Ovary (tissue), 9 donors: ENCODE results near the gene COL5A3. TPM values are rescaled to one million over a fixed set of nuclear protein-coding genes. Genes with fewer than 3 reads are reported as not detected.

Source experiments
- DNase-seq, 5 donors: peaks; one replicate each; pipeline ENCODE4 v3.0.0-alpha.2; 2019 to 2020
- H3K27ac ChIP-seq, 2 donors: fragments of 200-600 bp; one replicate each; pipeline versions ENCODE4 v1.5.1 to v1.8.0; 2019 to 2022
- H3K27me3 ChIP-seq: fragments of 200-600 bp; one replicate; pipeline ENCODE4 v1.8.0; 2022
- H3K36me3 ChIP-seq: fragments of 200-600 bp; sonication (generic); one replicate; pipeline ENCODE4 v1.5.1; 2019
- H3K4me1 ChIP-seq: one replicate; pipeline ENCODE4 v1.8.1; 2013; ENCODE audit warnings: mild to moderate bottlenecking, moderate library complexity; ENCODE audit not compliant: insufficient read depth
- H3K4me3 ChIP-seq: fragments of 200-600 bp; sonication (generic); one replicate; pipeline ENCODE4 v1.5.1; 2017
- H3K9me3 ChIP-seq, 2 donors: fragments of 200-600 bp in 1 of 2; sonication (generic) in 1 of 2; one replicate each; pipeline versions ENCODE4 v1.5.1 to v1.8.1; 2013 to 2019; ENCODE audit warnings: mild to moderate bottlenecking in 1 of 2, moderate library complexity in 1 of 2
- EP300 ChIP-seq: sonication (generic); formaldehyde crosslinking; IDR thresholded peaks from one replicate; pipeline ENCODE4 v1.6.1; 2017; ENCODE audit warnings: antibody characterized with exemption
- POLR2A ChIP-seq: fragments of 450-650 bp; IDR thresholded peaks from one replicate; pipeline ENCODE4 v1.6.1; 2017; ENCODE audit warnings: antibody characterized with exemption, mild to moderate bottlenecking, moderate library complexity
- WGBS, 3 donors: extraction: QIAGEN DNeasy Blood & Tissue Kit in 1 of 3; methylation state at CpG; one replicate each; pipeline versions ENCODE4 v1.1.5 to v1.1.7; 2013 to 2017; 5-methylcytosine and 5-hydroxymethylcytosine counted together
- intact Hi-C, 4 donors: fragments of 100-400 bp; cut with DNase I; formaldehyde crosslinking; loops; one replicate each; pipeline versions ENCODE4 v1.11.0 to v1.15.1; 2022 to 2023
- polyA plus RNA-seq, 2 donors: library from polyadenylated mRNA; stranded (reverse); fragments of 200-250 nt in 1 of 2; fragments of 350-450 nt in 1 of 2; fragmentation: Illumina TruSeq in 1 of 2; extraction: RNeasy Lipid Tissue Mini Kit (QIAGEN cat#74804) in 1 of 2; gene quantifications; one replicate each; pipeline ENCODE4 v1.2.3, GENCODE V29; 2013 to 2014
- total RNA-seq, 7 donors: library from RNA; depleted of rRNA in 2 of 7; stranded (reverse); fragments of >200 nt in 2 of 7; fragmentation: NEBNext Ultra II Directional in 3 of 7; extraction: Animal tissue kit (Norgen Biotek cat#: 25700) in 3 of 7; gene quantifications; one replicate each; pipeline versions ENCODE4 v1.1.0 to v1.2.4, GENCODE V29; 2016 to 2023
- TF ChIP-seq, protein P1 (sequence below), 3 donors: fragments of 450-650 bp in 2 of 3; fragments of 200-600 bp in 1 of 3; IDR thresholded peaks; one replicate each; pipeline versions ENCODE4 v1.5.1 to v1.8.0; 2016 to 2022; ENCODE audit warnings: antibody characterized with exemption in 3 of 3, mild to moderate bottlenecking in 1 of 3
- donor health status: DM: no; HTN: no; CAD: no; lungs with moderate emphysema.
- donor health status: DM: no; HTN: no; CAD: no.
- donor health status: Bipolar disorder and iron deficiency.
- donor health status: DM: yes; HTN: yes; CAD: no.
- donor health status: DM: no; HTN: no; CAD: no.
- donor health status: DM: yes; HTN: yes; CAD: no.

COL5A3 gene
- total and polyA plus RNA-seq, 9 donors, result 1.5 to 9.0 (median 4.4) TPM

GRCh38 chr19:9936326-9937000 is 73.8 kb downstream of the COL5A3 start, which contains the start of gene OLFM2:
TSS of gene OLFM2 (minus strand) at chr19:9936515. CDS start at chr19:9936366, 149 bp downstream.
- peak within 1 kb of the TSS; percentile 40 for H3K4me3 ChIP-seq
- WGBS, 3 donors, result 0 to 1% (median 1%) methylated on average over 17 to 62 of the region's 62 CpGs
- H3K4me1 ChIP-seq, result peaks cover 2% of the 10 kb centered on the region
- peak within 1 kb of the TSS in 1 of 2 donors; percentile 80 for H3K27ac ChIP-seq
- DNase-seq, result peak; percentile 31 to 56 (median 47)
- no peaks in the 10 kb centered on the region for H3K36me3 ChIP-seq
- intact Hi-C loops, result loop anchor here in 3 of 4 donors (5.0 to 10.0 kb wide), 5 partner anchors 51 to 458 kb away; partner anchors contain the start of gene MRPL4 (in 2 of the 3)
- no peaks in the 10 kb centered on the region for H3K9me3 ChIP-seq
- no peaks in the 10 kb centered on the region for H3K27me3 ChIP-seq
- TF ChIP-seq POLR2A, result no peak
- TF ChIP-seq, protein P1, sequence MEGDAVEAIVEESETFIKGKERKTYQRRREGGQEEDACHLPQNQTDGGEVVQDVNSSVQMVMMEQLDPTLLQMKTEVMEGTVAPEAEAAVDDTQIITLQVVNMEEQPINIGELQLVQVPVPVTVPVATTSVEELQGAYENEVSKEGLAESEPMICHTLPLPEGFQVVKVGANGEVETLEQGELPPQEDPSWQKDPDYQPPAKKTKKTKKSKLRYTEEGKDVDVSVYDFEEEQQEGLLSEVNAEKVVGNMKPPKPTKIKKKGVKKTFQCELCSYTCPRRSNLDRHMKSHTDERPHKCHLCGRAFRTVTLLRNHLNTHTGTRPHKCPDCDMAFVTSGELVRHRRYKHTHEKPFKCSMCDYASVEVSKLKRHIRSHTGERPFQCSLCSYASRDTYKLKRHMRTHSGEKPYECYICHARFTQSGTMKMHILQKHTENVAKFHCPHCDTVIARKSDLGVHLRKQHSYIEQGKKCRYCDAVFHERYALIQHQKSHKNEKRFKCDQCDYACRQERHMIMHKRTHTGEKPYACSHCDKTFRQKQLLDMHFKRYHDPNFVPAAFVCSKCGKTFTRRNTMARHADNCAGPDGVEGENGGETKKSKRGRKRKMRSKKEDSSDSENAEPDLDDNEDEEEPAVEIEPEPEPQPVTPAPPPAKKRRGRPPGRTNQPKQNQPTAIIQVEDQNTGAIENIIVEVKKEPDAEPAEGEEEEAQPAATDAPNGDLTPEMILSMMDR (IDR thresholded peaks at IDR 0.05), result no peak
- no peak for TF ChIP-seq EP300

- intact Hi-C loops, result loop anchor here in 3 of 4 donors (5.0 to 10.0 kb wide), 5 partner anchors 52 to 459 kb away; partner anchors contain the start of gene MRPL4 (in 2 of the 3)
- peak in 4 of 5 donors; percentile 16 to 41 (median 34) for DNase-seq
- 0 to 2% (median 1%) methylated on average over 34 to 44 of the region's 44 CpGs for WGBS, 3 donors
- TF ChIP-seq EP300 (no peak), POLR2A (no peak)
- TF ChIP-seq, protein P1 (IDR thresholded peaks at IDR 0.05), result no peak
- no peaks in the 10 kb centered on the region for H3K9me3 ChIP-seq
- peak overlapping the region; percentile 40 for H3K4me3 ChIP-seq
- H3K4me1 ChIP-seq, result peaks cover 2% of the 10 kb centered on the region
- no peaks in the 10 kb centered on the region for H3K36me3 ChIP-seq
- peak overlapping the region in 1 of 2 donors; percentile 80 for H3K27ac ChIP-seq
- no peaks in the 10 kb centered on the region for H3K27me3 ChIP-seq
These were observed 74.6 kb downstream of the COL5A3 start for GRCh38 chr19:9935506-9936325.

- Histone ChIP-seq H3K36me3 (no peaks in the 10 kb centered on the region), H3K4me1 (peaks cover 2% of the 10 kb centered on the region), H3K4me3 (no peak overlapping the region), H3K27me3 (no peaks in the 10 kb centered on the region), H3K27ac (peak overlapping the region in 1 of 2 donors; percentile 23), H3K9me3 (no peaks in the 10 kb centered on the region)
- peak; percentile 81 to 90 (median 83) for DNase-seq
- TF ChIP-seq, protein P1 (IDR thresholded peaks at IDR 0.05), result peak; percentile 81 to 94 (median 82)
- no peak for TF ChIP-seq EP300
- TF ChIP-seq POLR2A, result no peak
- 7 to 10% (median 9%) methylated on average over 23 of the region's 23 CpGs for WGBS, 3 donors
- intact Hi-C loops, result loop anchor here (5.0 to 10.0 kb wide), 6 partner anchors 70 to 460 kb away; partner anchors contain the start of gene MRPL4 (in 2 of the 4)
These were observed 76.0 kb downstream of the COL5A3 start for GRCh38 chr19:9934132-9934950.

GRCh38 chr19:9932835-9933234 is 77.5 kb downstream of the COL5A3 start:
- no peak overlapping the region for H3K27ac ChIP-seq
- H3K4me3 ChIP-seq, result no peak overlapping the region
- intact Hi-C loops, result loop anchor here (5.0 to 10.0 kb wide), 6 partner anchors 72 to 462 kb away; partner anchors contain the start of gene MRPL4 (in 2 of the 4)
- TF ChIP-seq EP300, result no peak
- no peak for TF ChIP-seq POLR2A
- TF ChIP-seq, protein P1 (IDR thresholded peaks at IDR 0.05), result no peak
- H3K27me3 ChIP-seq, result no peaks in the 10 kb centered on the region
- no peaks in the 10 kb centered on the region for H3K36me3 ChIP-seq
- peaks cover 2% of the 10 kb centered on the region for H3K4me1 ChIP-seq
- WGBS, 3 donors, result 87 to 92% (median 88%) methylated on average over 4 of the region's 4 CpGs
- no peaks in the 10 kb centered on the region for H3K9me3 ChIP-seq
- DNase-seq, result no peak
